HL-60/S4 treated with retinoic acid at 250 ng/mL for 4 days and 3 days (cell line): ENCODE results near the gene SLX4IP.
"Not testable (repeated sequence)": the region's sequence is repeated elsewhere in the genome, so short reads cannot be mapped to it uniquely, and the experiment has no call there.

ENCODE experiments used
- in situ Hi-C: fragments of 300-500 bp; cut with MboI; formaldehyde crosslinking; loops from 2 replicates; pipeline ENCODE4 v1.7.0; 2022; ENCODE audit warnings: low sequenced_read_pairs

Gene SLX4IP

DNA sequence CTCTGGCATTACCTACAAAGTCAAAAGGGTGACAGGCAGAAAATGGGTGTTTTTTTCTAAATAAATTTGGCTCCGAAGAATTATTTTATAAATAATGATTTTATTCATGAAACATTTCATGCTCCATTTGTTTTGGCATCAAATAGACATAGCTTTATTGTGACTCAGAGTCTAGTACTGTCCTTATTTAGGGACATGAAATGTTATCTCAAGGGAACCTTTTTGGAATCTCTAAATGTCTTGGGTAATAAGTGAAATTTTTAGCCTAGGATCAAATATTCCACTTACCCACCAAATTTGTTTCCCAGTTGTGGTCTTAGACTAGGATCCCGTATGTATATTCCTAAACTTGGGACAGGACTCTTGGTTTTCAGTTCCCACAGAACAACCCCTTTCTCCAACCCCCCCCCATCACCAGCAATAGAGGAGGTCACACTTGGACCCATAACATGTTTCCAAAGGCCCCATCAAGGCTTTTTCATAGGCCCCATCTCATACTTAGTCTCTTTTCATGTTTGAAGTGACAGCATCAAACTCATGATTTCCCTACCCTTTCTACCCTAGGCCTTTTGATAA, 156.9 kb downstream of the SLX4IP start:
- in situ Hi-C loops = no loop called here

DNA sequence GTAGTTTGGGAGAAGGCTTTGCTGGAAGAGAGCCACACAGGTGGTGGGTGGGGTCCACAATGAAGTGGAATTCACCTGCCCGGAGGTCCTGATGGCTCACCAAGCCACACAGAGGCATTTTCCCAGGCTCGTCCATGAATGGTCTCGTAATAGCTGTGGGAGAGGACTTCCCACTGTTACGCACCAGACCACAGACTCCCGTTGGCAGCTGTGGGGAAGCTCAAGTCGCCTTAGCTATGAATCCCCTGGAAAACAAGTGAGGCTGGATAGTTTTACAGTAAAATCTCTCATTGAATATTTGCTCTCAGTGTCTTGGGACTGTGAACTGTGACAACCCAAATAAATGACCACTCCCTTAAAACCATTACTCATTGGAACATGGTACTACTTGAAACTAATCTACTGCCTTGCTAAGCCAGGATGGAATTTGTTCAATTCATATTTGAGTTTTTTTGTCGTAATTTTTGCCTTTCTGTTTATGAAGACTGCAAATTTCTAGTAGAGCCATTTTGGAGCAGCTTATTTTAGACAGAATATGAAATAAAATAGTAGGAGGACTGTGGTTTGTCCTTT, 159.3 kb downstream of the SLX4IP start:
- in situ Hi-C loops = no loop called here

DNA sequence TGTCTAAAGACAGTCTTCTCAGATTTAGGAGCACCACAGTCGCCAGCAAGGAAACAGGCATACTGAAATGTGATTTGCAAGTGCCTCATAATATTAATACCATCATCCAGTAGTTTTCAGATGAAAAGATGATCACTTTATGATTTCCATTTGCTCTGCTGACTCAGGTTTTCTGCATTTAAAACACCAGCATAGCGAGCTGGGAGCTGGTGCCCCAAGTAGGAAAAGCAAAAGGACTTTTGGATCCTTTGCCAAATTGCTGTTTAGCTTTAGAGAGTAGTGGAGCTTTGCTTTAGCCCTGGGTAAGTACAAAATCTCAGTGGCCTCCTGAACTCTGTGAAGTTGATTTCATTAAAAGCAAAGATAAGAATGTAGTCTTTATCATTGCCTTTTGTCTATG, 160.2 kb downstream of the SLX4IP start:
- in situ Hi-C loops = no loop called here

DNA sequence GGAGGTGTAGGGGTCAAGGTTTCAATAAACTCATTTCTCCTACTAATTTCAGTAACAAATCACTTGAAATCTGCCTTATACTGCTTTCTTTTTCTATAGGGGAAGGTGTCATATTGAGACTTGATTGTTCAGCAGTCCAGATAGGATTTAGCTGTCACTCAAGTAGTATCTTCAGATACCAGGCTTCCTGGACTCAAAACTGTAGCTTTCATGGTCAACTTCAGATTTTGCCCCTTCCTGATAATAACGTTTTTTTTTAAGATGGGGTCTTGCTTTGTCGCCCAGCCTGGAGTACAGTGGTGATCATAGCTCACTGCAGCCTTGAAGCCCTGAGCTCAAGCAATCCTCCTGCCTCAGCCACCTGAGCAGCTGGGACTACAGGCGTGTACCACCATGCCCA, 160.9 kb downstream of the SLX4IP start:
- in situ Hi-C loops = no loop called here

DNA sequence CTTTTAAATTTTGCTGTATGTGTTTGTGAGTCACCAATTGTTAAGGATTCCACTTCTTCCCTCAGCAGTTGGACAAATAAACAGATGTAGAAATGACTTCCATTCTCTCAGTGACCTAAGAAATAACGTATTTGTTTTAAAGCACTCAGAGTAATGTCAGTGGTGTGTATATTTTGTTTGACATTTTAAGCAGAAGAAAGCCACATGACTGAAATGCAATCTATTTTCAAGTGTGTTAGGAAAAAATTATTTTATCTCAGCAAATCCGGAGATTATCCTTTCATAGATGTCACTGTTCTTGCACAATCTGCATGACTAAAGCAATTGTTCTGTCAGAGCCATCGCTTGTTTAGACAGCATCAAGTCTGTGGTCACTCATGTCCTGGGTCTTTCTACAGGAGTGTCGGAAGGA, 161.6 kb downstream of the SLX4IP start:
- in situ Hi-C loops = no loop called here

DNA sequence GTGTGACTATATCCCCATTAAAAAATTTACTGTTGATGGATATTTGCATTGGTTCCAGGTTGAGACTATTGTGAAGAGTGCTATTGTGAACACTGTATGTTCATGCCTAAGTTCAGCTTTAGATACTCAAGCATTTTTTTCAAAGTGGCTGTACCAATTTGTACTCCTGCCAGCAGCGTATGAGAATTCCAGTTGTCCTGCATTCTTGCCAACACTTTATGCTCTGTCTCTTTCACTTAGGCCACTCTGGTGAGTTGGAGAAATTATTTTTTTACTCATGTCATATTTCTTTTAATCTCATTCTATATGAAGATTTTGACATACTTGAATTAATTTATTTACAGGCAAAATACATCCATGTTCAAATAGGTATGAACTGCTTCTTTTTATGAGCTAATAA, 162.5 kb downstream of the SLX4IP start:
- in situ Hi-C loops = no loop called here

DNA sequence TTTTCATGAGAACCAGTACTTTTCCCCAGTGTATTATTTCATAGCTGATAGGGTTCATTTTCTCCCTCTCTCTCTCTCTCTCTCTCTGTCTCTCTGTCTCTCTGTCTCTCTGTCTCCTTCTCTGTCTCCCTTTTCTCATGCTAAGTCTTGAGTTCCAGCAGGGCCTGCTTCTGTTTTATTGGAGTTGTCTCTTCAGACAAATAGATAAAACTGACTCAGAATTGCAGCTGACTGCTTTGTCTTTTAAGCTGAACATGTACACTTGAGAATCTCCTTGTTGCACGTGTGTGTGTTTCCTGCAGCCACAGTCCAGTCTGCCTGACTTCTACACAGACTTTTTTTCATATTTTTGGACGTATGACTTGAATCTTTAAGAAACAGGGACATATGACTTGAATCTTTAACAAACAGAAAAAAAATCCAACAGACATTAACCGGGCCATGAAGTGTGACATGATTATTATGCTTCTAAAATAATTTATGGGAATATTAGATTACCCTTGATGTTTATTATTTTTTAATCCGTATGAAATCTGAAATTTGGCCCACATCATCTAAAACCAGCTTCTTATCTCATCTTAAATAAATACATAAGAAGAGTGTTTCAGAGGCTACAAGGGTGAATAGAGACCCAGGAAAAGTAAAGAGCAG, 167.2 kb downstream of the SLX4IP start:
- in situ Hi-C loops = no loop called here

DNA sequence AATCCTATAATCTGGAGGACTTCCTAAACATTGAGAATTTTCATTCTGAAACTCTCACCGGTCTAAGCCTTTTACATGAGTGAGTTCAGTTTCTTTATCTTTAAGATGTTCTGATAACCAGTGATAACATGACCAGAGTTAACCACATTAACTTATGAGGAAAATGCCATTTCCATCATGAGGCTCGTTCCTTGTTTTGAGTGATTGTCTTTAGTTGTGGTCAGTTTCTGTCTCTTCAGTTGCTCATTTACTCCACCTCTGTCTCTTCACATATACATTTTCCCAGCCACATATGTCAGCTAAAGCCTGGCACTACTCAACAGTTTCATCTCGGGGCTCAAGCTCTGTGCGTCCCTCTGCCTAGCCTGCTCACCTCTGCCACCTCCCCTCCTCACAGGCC, 168.3 kb downstream of the SLX4IP start:
- in situ Hi-C loops = no loop called here

DNA sequence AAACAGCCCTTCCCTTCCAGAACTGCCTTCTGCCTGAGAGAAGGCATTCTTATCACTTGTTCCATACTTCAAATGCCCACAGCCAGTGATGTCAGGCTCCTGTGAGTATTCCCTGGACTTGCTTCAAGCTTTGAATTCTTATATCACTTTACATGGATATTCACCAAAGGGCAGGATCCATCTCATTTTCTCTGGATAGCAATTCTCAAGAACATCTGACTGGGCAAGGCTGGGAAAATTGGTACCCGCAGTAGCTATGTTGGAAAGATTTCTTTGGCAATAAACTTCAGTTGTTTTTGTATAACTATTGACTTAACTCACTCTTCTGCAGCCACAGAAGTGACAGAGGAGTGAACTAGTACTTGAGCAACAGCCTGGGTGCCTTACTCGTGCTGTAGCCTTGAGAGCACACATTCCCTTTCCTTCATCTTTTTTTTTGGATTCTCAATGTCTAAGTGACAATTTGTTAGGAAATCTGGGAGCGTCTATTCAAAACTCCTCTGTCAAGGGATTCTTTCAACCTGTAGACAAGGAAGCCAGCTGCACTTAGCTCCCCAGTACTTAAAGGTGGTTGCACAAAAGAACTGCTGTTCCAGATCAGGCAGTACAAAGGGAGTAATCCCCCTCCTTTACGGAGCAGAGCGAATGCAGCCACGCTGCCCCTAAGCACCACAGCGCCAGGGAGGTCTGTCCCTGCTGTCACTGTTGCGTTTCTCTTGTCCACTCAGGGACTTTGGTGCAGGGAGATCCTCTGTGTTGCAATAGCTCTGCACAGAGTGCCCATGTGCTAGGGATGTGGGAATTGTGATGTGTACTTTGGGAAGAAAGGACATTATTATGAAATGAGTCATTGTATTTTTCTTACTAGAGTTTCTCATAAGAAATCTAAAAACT, 169.1 kb downstream of the SLX4IP start:
- in situ Hi-C loops = no loop called here

DNA sequence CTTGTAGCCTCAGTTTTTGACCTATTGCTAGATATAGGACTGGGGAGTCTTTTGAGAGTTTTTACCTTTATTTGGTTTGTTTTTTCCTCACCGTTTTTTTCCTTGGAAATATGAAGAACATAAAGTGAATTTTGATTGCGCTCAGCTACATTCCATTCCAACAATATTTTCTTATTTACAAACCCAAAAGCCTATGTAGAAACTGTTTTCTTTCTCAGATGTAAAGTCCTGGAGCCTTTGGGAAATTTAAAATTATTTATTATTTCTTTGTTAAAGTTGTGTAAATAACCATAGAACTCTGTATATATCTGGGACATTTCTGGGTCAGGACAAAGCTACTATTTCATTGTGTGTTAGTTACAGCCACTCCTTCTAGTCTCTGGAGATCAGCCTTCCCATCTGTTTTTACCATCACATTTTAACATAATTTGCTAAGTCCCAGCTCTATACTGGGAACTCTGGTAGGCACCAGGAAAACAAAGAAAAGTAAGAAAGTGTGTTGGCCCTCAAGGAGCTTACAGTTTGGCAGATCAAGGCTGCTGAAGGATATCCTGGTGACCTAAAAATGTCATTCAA, 169.8 kb downstream of the SLX4IP start:
- in situ Hi-C loops = no loop called here

DNA sequence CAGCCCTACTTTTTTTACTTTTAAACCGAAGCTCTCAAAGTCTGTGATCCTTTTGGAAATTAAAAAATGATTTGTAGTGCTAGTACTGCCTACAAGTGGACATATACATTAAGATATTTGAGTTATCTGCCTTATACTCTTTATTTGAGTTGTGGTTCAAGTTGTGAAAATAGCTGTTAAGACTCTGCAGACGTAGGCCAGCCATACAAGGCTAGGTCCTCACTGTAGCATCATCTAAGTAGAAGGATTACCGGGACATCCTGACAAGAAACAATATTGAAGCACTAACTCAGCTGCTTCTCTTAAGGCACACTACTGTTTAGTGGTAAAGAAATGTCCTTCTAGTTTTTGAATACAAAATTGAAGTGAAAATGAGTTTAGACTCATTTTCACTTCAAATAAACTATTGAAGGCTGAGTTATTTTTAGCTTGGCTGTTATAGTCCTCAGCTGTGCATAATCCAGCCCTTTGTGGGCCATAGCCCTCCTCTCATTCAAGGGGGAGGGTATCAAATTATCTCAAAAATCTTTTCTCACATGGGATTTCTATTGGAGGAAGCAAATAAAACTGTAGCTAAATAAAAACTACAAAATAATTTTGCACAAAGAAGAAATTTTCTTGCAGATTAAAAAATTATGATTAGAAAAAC, 170.6 kb downstream of the SLX4IP start:
- in situ Hi-C loops = no loop called here

DNA sequence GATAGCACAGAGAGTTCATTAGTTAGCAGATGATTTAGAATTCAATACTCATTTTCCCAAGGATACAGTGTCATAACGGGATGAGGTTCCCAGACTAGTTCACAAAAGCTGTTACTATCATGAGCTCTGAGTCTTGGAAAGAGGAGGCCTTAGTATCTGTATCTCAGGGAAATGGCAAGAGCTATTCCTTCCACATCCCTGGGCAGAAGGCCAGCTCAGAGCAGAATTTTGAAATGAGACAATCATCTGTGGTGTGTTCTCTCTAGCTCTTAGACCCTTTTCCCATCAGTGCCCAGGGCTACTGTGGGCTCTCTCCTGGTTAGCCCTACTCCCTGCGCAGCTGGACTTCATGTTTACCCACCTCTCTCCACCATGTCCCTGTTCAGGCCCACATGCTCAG, 174.2 kb downstream of the SLX4IP start:
- in situ Hi-C loops = no loop called here

DNA sequence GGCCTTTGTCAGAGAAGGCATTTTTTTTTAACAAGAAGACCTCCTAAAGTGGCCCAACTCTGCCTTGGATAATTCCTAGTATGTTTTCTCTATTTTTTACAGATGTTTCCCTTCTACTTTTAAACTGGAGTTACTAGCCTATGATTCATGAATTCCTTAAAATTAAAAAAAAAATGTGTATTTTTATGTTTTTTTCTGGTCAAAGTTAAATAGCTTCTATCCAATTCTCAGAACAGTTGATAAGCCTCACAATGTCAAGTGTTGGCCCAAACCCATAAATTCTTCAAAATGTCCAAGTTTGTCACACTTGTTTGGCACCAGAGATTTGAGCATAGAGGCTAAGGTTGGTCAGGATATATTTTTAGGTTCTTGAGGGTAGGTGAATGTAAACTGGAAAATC, 174.7 kb downstream of the SLX4IP start:
- in situ Hi-C loops = no loop called here

DNA sequence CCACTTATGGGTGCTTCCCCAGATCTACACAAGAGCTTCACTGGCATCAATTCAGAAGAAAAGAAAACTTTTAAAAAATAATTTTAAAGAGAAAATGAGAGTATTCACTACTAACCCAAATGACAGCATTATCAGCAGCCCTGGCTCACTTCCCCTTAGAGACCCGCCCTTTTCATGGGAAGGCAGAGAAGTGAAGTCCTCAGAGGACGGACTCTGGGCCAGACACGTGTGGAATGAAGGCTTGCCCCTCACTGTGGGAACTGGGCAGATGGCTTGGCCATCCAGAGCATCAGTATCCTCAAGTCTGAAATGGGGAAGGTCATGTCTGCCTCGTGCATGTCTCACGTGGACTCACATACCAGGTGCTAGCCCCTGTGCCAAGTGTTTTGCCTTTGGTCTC, 175.1 kb downstream of the SLX4IP start:
- in situ Hi-C loops = no loop called here

DNA sequence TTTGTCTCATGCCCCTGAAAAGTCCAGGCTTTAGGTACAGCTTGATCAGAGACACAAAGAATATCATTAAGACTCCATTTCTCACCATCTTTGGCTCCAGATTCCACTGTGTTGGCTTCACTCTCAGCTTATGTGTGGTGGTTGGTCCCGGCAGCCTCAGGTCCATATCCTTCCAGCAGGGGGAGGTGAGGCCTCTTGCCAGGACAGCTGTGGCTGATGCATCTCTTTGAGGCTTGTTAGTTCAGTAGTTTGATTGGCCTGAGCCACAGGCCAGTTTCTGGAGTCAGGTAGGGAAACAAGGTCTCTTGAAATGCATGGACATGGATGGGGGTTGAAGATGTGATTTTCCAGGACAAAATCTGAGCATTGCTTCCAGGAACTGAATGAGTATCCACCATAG, 176.3 kb downstream of the SLX4IP start:
- in situ Hi-C loops = no loop called here

DNA sequence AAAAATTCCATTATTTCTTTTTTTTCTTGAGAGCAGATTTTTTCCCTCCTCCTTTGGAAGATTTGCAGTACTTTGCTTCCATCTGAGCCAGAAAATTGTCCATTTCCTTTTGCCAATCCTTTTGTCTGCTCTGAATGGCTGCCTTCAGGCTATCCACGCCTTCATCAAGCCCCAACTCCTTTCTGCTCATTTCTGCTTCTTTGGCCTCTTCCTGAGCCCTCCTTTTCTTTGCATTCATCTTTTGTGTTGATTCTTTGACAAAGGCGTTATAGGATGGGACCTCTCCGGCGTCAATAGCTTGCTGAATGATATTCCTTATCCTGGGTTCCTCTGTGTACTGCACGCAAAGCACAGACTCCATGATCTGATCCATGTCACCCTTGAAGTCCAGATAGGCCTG, 178.3 kb downstream of the SLX4IP start:
- in situ Hi-C loops = not testable (repeated sequence)

DNA sequence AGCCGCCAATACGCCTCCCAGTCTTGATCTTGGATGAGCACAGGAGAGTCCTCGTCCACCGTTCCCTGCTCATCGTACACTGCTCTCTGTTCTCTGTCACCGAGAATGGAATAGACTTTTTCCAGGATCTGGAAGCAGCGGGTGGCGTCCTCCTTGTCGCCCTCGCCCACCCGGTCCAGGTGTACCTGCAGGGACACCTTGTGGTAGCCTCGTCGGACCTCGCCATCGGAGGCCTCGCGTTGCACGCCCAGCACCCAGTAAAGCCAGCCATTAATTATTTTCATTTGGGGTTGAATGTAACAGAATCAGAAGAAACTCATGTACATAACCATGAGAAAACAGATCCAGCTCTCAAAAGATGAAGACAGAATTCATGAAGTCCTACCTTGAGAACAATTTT, 178.8 kb downstream of the SLX4IP start:
- in situ Hi-C loops = no loop called here

DNA sequence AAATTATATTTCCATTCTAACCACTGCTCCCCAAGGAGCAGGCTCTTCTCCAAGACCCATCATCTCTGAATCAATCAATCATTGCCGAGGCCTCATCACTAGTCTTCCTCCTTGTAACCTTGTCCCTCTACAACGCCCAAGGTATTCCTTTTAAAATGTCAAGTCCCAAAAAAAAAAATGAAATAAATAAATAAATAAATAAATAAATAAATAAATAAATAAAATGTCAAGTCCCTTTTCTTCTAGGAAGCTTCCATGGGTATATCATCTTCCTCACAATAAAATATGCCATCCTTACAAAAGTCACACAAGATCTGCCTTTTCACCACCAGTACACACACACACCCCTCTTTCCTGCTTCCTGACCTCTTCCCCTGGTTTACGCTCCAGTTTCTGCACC, 181.1 kb downstream of the SLX4IP start:
- in situ Hi-C loops = no loop called here

DNA sequence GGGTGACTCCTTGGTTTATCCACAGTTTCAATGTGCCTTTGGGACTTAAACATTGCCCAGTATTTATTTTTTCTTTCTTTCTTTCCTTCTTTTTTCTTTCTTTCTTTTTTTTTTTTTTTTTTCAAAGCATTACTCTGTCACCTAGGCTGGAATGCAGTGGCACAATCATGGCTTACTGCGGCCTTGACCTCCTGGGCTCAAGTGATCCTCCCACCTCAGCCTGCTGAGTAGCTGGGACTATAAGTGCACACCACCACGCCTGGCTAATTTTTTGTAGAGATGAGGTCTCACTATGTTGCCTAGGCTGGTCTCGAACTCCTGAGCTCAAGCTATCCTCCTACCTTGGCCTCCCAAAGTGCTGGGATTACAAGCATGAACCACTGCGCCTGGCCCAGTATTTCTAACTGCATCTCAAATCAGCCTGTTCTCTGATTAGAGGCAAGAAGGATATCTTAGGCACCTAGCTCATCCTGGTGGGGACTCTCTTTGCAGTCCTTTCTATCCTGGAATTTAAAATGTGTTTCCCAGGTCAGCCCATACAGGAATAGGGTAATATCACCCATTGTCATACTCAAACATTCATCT, 182.5 kb downstream of the SLX4IP start:
- in situ Hi-C loops = not testable (repeated sequence)

DNA sequence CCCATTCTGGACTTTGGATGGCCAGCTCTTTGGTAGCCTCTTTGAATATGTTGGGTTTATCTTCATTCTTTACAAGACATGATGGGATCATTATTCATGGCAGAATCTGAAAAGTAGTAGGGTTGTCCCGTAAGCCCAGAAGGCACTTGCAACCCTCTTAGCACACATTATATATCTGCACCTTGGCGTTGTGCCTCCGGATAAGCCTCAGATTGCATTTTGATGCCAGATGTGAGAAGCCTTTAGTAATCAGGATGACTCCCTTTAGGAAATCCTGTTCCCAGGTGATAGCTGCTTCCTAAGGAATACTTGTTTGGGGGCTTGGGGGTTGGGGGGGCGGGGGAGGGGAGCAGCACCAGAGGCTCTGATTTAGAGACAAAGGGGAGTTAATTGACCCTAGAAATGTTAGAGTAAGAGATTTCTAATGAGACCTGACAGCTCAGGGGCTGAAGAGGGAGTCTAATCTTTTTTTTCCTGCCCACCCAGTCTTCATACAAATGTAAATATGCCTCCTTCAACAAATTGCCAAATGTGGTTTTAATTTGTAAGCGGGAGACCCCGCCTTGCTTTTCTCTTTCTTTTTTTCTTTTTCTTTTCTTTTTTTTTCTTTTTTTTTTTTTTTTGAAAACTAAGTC, 183.6 kb downstream of the SLX4IP start:
- in situ Hi-C loops = no loop called here
